NK-92 treated with Interleukin-12 subunit alpha and Interleukin-12 subunit beta, amount 100 ng/mL, for 24 hours (cell line): ENCODE data around the gene HDGFL2.
A peak's percentile ranks its signal among the peaks of the same experiment; 100 is the strongest.
"Not testable (repeated sequence)": the region's sequence is repeated elsewhere in the genome, so short reads cannot be mapped to it uniquely, and the experiment has no call there.

Source experiments
- DNase-seq: peaks from one replicate; lab custom pipeline; 2025; lab: John Stamatoyannopoulos, UW

HDGFL2 gene

GRCh38 chr19:4534836-4535658, 63.0 kb downstream of the HDGFL2 start, which contains the start of gene PLIN5:
Gene PLIN5 (minus strand): TSS chr19:4535224. CDS start chr19:4534074, 1,150 bp downstream.
- no peak for DNase-seq

DNA sequence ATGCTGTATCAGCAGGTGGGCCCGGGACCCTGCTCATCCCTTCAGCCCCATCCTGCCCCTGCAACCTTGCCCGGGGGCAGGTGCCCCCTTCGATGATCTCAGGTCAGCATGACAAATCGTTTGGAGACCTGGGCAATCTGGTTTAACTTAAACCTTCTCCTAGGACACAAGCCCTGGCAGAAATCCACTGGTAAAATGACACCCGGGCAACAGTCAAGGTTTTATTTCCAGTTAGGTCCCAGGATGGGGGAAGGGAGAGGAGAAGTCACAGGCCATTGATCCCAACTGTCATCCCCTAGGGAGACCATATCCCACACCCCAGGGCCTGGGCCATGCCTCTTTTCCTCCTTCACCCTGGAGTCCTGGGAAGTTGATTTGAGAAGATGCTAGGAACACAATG, 64.7 kb downstream of the HDGFL2 start:
- DNase-seq = no peak

DNA sequence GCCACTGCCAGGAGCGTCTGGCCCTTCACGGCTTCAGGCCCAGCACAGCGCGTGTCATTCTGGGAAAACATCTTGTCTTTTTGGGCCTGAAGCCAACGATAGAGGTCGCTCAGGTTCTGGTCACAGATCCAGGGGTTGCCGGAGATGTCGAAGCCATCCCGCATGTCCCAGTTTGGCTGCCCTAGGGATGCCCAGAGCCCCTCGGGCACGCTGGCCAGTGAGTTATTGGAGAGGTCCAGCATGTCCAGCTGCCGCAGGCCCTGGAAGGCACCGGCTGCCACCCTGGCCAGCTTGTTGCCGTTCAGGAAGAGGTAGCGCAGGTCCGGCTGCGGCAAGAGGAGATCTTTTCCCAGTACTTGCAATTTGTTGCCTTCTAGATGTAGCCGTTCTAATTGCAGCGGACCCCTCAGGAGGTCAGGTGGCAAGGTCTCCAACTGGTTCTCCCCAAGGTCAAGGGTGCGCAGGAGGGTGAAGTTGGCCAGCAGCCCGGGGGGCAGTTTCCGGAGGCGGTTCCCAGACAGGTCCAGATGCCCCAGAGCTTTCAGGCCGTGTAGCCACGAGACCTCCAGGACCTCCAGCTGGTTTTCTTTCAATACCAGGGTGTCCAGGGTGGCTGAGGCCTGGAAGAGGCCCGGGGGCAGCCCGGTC, 66.0 kb downstream of the HDGFL2 start:
- DNase-seq = no peak

GRCh38 chr19:4538601-4538954, 66.5 kb downstream of the HDGFL2 start:
- DNase-seq = no peak

DNA sequence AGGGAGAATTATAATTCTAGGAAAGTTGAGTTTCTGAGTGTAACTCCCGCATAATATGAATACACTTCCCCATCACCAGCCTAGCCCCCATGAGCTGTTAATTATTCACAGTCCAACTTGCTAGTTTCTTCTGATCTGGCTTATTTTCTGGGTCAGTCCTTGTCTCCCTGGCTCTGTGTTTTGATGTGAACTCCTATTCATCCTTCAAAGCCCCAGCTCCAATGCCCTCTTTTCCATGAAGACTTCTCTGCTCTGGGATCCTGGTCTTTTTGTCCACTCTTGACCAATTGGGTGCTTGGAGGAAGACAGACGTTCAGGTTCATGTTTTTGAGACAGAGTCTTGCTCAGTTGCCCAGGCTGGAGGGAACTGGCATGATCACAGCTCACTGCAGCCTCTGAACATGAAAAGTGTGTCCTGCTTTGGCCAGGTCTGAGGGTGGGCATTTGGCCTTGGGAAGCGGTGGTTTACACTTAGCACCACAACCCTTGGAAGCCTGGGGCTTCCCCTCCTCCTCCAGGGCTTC, 67.1 kb downstream of the HDGFL2 start:
- DNase-seq = no peak

DNA sequence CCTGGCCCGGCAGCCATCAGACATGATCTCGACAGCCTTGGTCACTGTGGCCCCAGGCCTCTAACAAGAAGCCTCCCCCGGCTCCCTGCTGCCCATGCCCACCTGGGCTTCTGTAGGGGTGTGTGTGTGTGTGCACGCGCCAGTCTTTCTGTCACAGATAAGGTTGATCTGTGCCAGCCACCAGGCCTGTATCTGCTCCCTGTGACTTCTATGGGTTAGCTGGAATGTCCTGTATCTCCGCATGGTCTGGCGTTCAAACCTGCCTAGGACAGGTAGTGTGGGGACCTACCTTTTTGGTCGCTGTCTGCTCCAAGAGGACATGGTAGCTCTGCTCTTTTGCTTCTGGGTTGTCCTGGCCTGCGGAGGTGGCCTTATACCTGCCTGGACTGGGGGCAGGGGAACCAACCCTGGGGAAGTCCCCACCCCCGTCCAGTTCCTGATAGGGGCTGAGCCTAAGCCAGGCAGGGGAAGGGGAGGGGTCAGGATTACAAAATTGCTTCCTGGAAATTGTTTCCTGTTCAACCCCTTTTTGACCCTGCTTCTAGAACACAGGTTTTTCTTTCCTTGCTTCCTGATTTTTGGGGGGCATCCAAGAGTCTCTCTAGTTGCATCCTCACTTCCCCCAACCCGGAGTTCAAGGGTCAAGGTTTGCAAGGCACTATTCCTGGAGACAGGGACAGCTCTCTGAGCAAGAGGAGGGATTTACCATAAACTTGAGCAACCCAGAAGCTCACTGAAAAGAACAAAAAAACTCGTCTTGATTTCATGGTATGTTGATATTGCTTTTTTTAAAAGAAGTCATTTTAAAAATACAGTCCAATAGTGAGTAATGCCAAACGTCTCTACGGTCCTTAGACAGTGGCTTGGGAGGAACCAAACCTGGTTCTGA, 67.8 kb downstream of the HDGFL2 start, which contains the start of gene LRG1:
Gene LRG1, minus strand, starts transcription at position 344 of the 889 bp plus-strand sequence. Its CDS starts 23 bp downstream, at position 321.
- peak; percentile 63 for DNase-seq

DNA sequence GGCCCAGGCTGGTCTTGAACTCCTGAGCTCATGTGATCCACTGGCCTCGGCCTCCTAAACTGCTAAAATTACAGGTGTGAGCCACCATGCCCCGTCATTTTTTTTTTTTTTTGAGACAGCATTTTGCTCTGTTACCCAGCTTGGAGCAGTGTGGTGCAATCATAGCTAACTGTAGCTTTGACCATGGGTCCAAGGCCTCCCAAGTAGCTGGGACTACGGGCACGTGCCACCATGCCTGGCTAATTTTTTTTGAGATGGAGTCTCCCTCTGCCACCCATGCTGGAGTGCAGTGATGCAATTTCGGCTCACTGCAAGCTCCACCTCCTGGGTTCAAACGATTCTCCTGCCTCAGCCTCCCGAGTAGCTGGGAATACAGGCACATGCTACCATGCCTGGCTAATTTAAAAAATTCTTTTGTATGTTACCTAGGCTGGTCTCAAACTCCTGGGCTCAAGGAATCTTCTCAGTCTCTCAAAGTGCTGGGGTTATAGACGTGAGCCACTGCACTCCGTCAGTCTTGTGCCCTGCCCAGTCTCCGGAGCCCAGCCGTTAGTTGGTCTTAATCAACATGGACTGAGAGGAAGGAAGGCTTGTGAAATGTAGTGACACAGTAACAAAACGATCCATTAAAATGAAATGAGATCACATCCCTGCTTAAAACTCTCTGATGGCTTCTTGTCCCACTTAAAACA, 69.2 kb downstream of the HDGFL2 start:
- DNase-seq = no peak

- not testable (repeated sequence) for DNase-seq
Measured at GRCh38 chr19:4541806-4542145, 69.7 kb downstream of the HDGFL2 start.

DNA sequence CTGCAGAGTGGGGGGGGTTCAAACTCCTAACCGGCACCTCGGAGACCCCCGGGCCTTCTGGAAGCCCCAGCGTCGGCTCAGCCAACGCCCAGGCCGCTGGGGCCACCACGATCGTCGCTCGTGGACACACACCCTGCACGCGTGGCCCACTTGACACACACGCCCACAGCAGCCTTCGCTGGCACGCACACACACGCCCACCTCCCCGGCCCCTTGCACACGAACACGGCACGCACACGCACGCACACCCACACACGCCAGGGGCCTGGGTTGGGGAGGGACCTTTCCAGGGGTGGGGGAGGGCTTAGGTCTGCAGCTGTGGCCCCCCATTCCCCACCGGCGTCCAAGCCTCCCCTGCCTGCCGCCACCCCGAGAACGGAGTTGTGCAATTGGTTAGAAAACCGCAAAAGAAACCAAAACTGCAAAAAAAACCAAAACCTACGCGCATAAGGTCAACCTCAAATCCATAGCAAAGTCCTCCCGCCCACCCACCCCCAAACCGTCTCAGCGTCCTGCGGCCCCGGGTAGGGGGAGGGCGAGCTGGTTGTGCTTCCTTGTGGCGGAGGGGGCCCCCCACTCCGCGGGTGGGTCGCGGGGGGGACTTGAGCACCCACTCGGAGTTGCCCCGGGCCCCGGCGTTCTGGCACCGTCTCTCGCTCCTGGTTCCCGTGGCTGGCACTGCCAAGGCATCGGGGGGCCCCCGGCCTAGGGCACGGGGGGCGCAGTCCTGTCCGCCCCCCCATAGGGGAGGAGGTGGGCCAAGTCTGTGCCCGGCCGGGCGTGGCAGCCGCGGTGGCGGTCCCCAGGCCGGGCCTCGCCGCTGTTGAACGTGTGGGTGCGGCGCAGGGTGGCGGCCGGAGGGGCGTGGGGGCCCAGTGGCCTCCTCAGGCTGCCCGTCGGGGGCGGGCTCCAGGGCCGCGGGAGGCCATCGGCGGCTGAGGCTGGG, 71.1 kb downstream of the HDGFL2 start:
- DNase-seq = no peak

DNA sequence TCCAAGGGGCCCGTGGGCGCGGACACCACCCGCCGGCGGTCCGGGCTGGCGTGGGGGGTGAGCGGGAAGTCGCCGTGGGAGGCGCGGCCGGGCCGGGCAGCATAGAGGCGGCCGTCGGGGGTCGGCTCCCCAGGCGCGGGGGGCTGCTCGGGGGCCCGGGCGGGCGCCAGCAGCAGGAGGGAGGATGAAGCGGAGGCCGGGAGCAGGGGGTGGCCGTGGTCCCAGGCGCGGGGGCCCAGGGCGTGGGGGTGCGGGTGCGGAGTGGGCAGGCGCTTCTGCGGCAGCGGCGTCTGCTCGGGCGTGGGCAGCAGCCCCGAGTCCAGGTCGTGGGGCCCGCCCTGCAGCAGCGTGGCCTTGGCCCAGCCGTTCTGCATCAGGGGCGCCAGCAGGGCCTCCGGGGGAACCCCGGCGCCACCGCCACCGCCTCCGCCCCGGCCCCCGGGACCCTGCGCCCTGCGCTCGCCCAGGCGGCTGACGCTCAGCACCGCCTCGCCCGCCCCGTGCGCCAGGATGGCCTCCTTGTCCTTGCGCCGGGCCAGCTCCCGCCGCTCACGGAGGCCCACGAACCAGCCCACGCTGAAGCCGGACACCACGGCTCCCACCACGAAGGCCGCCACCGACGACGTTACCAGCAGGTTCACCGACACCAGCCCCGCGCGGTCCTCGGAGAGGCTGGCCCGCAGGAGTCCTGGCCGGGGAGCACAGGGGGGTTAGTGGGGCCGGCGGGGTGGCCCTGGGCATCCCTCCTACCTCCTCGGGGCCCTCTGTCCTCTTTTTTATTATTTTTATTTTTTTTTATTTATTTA, 71.9 kb downstream of the HDGFL2 start:
- no peak for DNase-seq

GRCh38 chr19:4547303-4548237, 75.5 kb downstream of the HDGFL2 start:
- no peak for DNase-seq

- DNase-seq = no peak
Measured at GRCh38 chr19:4548238-4548584, 76.1 kb downstream of the HDGFL2 start.

GRCh38 chr19:4550018-4550417, 77.9 kb downstream of the HDGFL2 start:
- DNase-seq = no peak

GRCh38 chr19:4550479-4551050, 78.5 kb downstream of the HDGFL2 start:
- no peak for DNase-seq
